Suprapubic skin (tissue), 4 donors: ENCODE results near the gene DTWD1. TPM values are rescaled to one million over a fixed set of nuclear protein-coding genes. Genes with fewer than 3 reads are reported as not detected.

ENCODE experiments used
- DNase-seq, 2 donors: peaks; one replicate each; pipeline ENCODE4 v3.0.0-alpha.2; 2019; ENCODE audit warnings: low spot score in 2 of 2
- H3K27ac ChIP-seq: fragments of 200-600 bp; sonication (generic); one replicate; pipeline ENCODE4 v1.5.1; 2019
- H3K27me3 ChIP-seq: fragments of 200-600 bp; sonication (generic); one replicate; pipeline ENCODE4 v1.5.1; 2019
- H3K36me3 ChIP-seq: fragments of 200-600 bp; sonication (generic); one replicate; pipeline ENCODE4 v1.5.1; 2019
- H3K4me1 ChIP-seq: fragments of 200-600 bp; sonication (generic); one replicate; pipeline ENCODE4 v1.5.1; 2019
- H3K4me3 ChIP-seq: fragments of 200-600 bp; sonication (generic); one replicate; pipeline ENCODE4 v1.5.1; 2019; ENCODE audit warnings: mild to moderate bottlenecking
- H3K9me3 ChIP-seq: fragments of 200-600 bp; sonication (generic); one replicate; pipeline ENCODE4 v1.5.1; 2019
- EP300 ChIP-seq: sonication (generic); formaldehyde crosslinking; IDR thresholded peaks from one replicate; pipeline ENCODE4 v1.6.1; 2017; ENCODE audit warnings: antibody characterized with exemption
- POLR2A ChIP-seq, 2 donors: fragments of 450-650 bp; IDR thresholded peaks; one replicate each; pipeline ENCODE4 v1.6.1; 2017; ENCODE audit warnings: antibody characterized with exemption in 2 of 2, mild to moderate bottlenecking in 2 of 2, moderate library complexity in 2 of 2
- POLR2AphosphoS5 ChIP-seq, 3 donors: sonication (generic); formaldehyde crosslinking; IDR thresholded peaks; one replicate each; pipeline ENCODE4 v1.6.1; 2017; ENCODE audit warnings: antibody characterized with exemption in 3 of 3
- WGBS: methylation state at CpG from one replicate; pipeline ENCODE4 v1.1.5; 2018; 5-methylcytosine and 5-hydroxymethylcytosine counted together
- total RNA-seq, 4 donors: library from RNA; depleted of rRNA; stranded (reverse); fragments of >200 nt; gene quantifications; one replicate each; pipeline ENCODE4 v1.1.0, GENCODE V29; 2016
- TF ChIP-seq, protein P1 (sequence below), 2 donors: fragments of 200-600 bp in 1 of 2; fragments of 450-650 bp in 1 of 2; sonication (generic) in 1 of 2; IDR thresholded peaks; one replicate each; pipeline ENCODE4 v1.5.1; 2016 to 2019; ENCODE audit warnings: antibody characterized with exemption in 2 of 2, mild to moderate bottlenecking in 1 of 2, moderate library complexity in 1 of 2

The DTWD1 gene
- total RNA-seq, 4 donors from 2014 or later, result 12.3 to 40.6 (median 15.8) TPM

DNA sequence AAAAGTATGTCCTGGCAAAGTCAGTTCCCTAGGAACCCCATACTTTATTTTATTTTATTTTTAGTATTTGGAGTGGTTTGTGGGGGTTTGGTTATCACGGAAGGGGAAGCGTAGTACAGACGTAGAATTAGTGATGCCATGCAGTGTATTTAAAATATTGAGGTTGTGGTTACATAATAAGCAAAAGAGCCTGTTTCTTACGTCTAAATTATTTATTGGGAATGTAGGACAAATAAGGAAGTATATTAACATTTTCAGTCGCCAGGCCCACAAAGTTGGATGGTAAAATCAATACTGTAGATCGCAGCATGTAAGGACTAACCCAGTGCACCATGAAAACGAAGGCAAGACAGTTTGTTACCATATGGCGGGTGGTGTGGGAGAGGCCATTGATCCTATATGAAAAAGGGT, 558 bp downstream of the DTWD1 start:
- TF ChIP-seq POLR2AphosphoS5 (IDR thresholded peaks at IDR 0.05) (no peak), EP300 (no peak), POLR2A (IDR thresholded peaks at IDR 0.05) (no peak)
- TF ChIP-seq, protein P1, sequence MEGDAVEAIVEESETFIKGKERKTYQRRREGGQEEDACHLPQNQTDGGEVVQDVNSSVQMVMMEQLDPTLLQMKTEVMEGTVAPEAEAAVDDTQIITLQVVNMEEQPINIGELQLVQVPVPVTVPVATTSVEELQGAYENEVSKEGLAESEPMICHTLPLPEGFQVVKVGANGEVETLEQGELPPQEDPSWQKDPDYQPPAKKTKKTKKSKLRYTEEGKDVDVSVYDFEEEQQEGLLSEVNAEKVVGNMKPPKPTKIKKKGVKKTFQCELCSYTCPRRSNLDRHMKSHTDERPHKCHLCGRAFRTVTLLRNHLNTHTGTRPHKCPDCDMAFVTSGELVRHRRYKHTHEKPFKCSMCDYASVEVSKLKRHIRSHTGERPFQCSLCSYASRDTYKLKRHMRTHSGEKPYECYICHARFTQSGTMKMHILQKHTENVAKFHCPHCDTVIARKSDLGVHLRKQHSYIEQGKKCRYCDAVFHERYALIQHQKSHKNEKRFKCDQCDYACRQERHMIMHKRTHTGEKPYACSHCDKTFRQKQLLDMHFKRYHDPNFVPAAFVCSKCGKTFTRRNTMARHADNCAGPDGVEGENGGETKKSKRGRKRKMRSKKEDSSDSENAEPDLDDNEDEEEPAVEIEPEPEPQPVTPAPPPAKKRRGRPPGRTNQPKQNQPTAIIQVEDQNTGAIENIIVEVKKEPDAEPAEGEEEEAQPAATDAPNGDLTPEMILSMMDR (IDR thresholded peaks at IDR 0.05), result no peak
- H3K27ac ChIP-seq, result peak overlapping the region; percentile 94
- peaks cover 29% of the 10 kb centered on the region for H3K4me1 ChIP-seq
- H3K27me3 ChIP-seq, result no peaks in the 10 kb centered on the region
- peak overlapping the region; percentile 87 for H3K4me3 ChIP-seq
- no peak for DNase-seq
- H3K9me3 ChIP-seq, result no peaks in the 10 kb centered on the region
- 10% methylated on average over 8 of the region's 8 CpGs for WGBS
- peaks cover 9% of the 10 kb centered on the region for H3K36me3 ChIP-seq

DNA sequence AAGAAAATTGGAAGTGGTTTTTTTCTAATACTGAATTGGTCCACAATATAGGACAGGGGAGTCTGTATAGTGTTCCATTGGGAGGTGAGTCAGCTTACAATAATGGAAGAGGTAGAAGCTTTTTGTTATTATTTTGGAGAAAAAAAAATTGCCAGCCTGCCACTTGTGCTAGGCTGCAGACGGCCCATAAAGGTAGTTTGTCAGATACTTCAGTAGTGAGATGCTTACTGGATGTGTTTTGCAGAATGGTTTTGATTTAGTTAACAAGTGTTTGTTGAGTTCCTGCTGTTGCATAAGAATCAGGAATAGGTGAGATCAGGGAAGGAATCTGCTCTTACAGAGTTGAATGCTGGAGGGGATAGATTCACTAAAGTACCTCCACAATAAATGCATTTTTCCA, 1.0 kb downstream of the DTWD1 start:
- Histone ChIP-seq H3K9me3 (no peaks in the 10 kb centered on the region), H3K4me1 (peaks cover 29% of the 10 kb centered on the region), H3K27ac (peak overlapping the region; percentile 94), H3K27me3 (no peaks in the 10 kb centered on the region), H3K4me3 (peak overlapping the region; percentile 87), H3K36me3 (peaks cover 9% of the 10 kb centered on the region)
- DNase-seq, result no peak
- WGBS, result 32% methylated on average over 1 of the region's 1 CpG
- TF ChIP-seq POLR2A (IDR thresholded peaks at IDR 0.05), result no peak
- TF ChIP-seq EP300, result no peak
- no peak for TF ChIP-seq POLR2AphosphoS5 (IDR thresholded peaks at IDR 0.05)
- TF ChIP-seq, protein P1 (IDR thresholded peaks at IDR 0.05), result no peak

DNA sequence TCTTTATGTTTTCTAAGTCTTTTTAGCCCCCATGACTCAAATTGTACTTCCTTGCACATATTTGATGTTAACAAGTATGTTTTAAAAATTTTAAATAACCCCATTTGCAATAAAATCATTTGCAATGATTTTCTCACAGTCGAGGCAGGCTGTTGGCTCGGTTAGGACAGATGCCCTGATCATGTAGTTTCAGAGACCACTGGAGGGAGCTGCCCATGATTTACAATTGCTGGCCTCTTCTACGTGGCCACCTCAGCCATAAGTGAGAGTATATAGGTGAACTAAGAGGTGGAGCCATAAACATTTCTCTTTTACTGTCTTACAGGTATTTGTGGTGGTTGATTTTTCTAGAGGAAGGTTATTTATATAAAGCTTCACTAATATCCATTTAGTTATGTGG, 1.7 kb downstream of the DTWD1 start:
- Histone ChIP-seq H3K27me3 (no peaks in the 10 kb centered on the region), H3K36me3 (peaks cover 14% of the 10 kb centered on the region), H3K4me3 (peak overlapping the region; percentile 87), H3K9me3 (no peaks in the 10 kb centered on the region), H3K27ac (no peak overlapping the region), H3K4me1 (peaks cover 34% of the 10 kb centered on the region)
- 80% methylated on average over 3 of the region's 3 CpGs for WGBS
- TF ChIP-seq, protein P1 (IDR thresholded peaks at IDR 0.05), result no peak
- TF ChIP-seq POLR2A (IDR thresholded peaks at IDR 0.05) (no peak), POLR2AphosphoS5 (IDR thresholded peaks at IDR 0.05) (no peak), EP300 (no peak)
- DNase-seq, result no peak

DNA sequence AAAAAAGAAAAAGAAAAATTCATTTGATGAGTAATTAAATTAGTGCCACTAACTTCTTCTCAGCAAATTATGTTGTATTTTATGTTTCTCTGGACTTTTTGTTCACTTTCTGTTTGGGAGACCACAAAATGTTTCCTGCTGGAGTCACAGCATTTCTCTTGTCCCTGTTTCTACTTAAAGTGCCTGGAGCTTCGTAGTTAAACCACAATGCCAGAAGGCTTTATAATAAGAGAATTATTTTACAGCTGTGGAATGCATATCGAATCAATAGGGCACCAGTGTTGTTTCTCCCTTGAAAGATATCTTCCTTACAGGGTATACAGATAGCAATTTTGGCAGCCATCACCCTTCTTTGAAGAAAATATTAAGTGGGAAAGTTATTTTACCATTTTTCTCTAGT, 3.2 kb downstream of the DTWD1 start:
- H3K4me3 ChIP-seq, result peak overlapping the region; percentile 14
- 46% methylated on average over 2 of the region's 2 CpGs for whole genome bisulfite sequencing
- H3K4me1 ChIP-seq, result peaks cover 34% of the 10 kb centered on the region
- H3K36me3 ChIP-seq, result peaks cover 28% of the 10 kb centered on the region
- no peaks in the 10 kb centered on the region for H3K9me3 ChIP-seq
- no peaks in the 10 kb centered on the region for H3K27me3 ChIP-seq
- TF ChIP-seq POLR2AphosphoS5 (IDR thresholded peaks at IDR 0.05) (no peak), POLR2A (IDR thresholded peaks at IDR 0.05) (no peak), EP300 (no peak)
- TF ChIP-seq, protein P1 (IDR thresholded peaks at IDR 0.05), result no peak
- H3K27ac ChIP-seq, result no peak overlapping the region
- no peak for DNase-seq

DNA sequence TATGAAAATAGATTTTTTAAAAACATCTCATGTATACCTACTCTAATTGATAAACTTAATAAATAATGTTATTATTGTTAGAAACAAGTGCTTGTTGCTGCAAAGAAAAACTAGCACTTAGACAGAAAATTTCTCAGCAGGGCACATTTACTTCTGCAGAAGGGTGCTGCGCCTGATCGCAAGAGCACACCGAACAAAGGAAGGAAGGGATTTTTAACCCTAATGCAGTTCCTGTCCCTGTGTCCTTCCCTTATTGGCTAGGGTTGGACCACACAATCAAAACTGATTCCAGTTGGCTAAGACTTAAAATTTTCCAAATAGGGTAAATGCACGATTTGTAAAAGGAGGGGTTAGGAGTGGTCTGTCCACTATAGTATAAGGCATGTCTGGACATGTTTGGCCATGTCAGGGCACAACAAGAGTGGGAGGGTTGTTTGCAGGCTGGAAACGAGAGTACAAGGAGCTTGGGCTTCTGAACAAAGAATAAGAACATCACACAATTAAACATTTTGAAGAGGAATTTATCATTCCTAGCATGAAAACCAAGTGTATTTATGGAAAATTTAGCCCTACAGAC, 4.7 kb downstream of the DTWD1 start:
- H3K4me1 ChIP-seq, result peaks cover 28% of the 10 kb centered on the region
- TF ChIP-seq, protein P1 (IDR thresholded peaks at IDR 0.05), result no peak
- TF ChIP-seq EP300 (no peak), POLR2AphosphoS5 (IDR thresholded peaks at IDR 0.05) (no peak), POLR2A (IDR thresholded peaks at IDR 0.05) (no peak)
- WGBS, result 90% methylated on average over 5 of the region's 5 CpGs
- H3K27ac ChIP-seq, result no peak overlapping the region
- DNase-seq, result no peak
- no peaks in the 10 kb centered on the region for H3K27me3 ChIP-seq
- no peaks in the 10 kb centered on the region for H3K9me3 ChIP-seq
- peaks cover 38% of the 10 kb centered on the region for H3K36me3 ChIP-seq
- H3K4me3 ChIP-seq, result no peak overlapping the region
